CD4-positive, alpha-beta T cell treated with Interferon gamma for 1 hour (primary cell): ENCODE data around the gene ZNF286A.
"Not testable (repeated sequence)": the region's sequence is repeated elsewhere in the genome, so short reads cannot be mapped to it uniquely, and the experiment has no call there.

Experiments used
- DNase-seq: peaks from one replicate; pipeline ENCODE4 v3.0.0-alpha.2; 2020

The ZNF286A gene

GRCh38 chr17:15704239-15704638 lies 4.7 kb downstream of the ZNF286A start:
- not testable (repeated sequence) for DNase-seq

DNA sequence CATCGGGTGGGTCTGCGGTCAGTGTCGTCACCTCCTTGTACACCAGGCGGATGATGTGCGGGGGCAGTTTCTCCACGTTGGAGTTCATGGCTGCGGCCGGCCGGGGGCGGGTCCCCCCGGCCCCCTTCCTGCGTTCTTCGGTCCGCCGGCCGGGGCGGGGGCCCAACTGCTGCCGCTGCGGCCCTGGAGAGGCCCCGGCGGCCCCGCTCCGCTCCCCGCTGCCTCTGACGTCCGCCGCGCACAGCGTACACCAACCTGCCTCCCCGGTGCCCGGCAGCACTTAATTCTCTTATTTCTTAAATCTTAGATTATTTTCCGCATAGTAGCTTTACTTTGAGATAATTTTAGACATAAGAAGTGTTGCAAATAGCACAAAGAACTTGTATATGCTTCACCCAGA lies 5.3 kb downstream of the ZNF286A start:
- DNase-seq, result not testable (repeated sequence)

GRCh38 chr17:15708879-15709278 lies 9.3 kb downstream of the ZNF286A start:
- not testable (repeated sequence) for DNase-seq

- DNase-seq, result not testable (repeated sequence)
Observed at GRCh38 chr17:15716601-15717563, 17.3 kb downstream of the ZNF286A start.

GRCh38 chr17:15730535-15730934 lies 31.0 kb downstream of the ZNF286A start:
- not testable (repeated sequence) for DNase-seq

GRCh38 chr17:15731900-15732299 lies 32.3 kb downstream of the ZNF286A start, which contains the start of gene TBC1D26:
Gene TBC1D26 (plus strand): TSS chr17:15732283. CDS start chr17:15735349, 3,066 bp downstream.
- not testable (repeated sequence) for DNase-seq

DNA sequence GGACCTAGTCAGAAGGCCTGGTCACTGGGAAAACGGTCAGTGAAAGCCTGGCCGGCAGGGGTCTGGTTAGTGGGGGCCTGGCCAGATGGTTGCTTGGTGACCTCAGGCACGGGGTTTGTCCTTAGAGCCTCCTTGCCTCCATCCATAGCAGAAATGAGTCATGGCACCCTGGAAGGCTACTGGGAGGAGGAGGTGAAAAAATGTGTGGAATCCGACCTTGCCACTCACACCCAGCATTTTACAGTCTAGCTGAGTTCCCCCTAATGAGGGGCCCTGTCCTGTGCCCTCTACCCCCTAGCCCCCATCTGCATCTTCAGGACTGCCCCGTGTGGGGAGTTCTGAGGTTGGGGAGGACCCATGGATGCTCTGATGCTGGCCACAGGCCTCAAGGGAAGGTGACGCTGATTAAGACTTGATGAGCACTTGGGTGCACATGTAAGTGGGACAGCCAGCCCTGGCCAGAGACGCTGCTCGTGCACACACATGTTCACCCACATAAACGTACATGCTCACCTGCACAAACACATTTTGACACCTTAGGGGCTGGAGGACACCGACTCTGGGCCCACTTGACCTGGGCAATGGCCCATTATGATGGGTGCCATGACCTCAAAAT lies 33.7 kb downstream of the ZNF286A start:
- not testable (repeated sequence) for DNase-seq

DNA sequence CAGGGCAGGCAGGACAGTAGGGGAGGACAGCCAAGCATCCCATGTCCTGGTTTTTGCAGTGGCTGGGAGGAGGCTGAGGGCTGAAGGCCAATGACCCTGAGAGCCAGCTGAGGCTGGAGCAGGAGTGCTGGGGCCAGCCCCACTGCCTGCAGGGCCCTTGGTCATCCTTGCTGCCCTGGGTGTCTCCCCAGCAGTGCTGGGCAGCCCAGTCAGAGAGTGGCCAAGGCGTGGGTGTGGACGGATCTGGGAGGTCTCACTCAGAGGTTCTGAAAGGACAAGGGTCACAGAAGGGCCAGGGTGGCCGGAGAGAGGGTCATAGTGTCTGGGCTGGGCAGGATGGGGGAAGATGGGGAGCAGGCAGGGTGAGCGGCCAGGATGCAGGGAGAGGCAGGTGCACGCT lies 37.0 kb downstream of the ZNF286A start:
- not testable (repeated sequence) for DNase-seq

- no peak for DNase-seq
Observed at GRCh38 chr17:15738066-15738465, 38.5 kb downstream of the ZNF286A start.

DNA sequence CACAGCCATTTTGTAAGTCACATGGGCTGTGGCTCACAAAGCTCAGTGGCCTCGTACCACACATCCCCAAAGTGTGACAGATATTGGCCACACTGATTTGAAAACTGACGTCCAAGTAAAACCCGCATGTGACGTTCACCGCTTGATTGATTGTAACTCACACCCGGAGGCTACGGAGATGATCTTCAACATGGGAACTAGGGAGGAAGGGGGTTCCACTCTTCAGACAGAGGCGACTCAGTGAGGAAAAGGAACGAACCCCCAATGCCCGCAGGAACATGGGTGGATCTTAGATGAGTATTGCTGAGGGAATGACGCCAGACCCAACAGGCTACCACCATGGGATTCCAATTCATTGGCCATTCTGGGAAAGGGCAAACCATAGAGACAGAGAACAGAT lies 39.7 kb downstream of the ZNF286A start:
- not testable (repeated sequence) for DNase-seq

DNA sequence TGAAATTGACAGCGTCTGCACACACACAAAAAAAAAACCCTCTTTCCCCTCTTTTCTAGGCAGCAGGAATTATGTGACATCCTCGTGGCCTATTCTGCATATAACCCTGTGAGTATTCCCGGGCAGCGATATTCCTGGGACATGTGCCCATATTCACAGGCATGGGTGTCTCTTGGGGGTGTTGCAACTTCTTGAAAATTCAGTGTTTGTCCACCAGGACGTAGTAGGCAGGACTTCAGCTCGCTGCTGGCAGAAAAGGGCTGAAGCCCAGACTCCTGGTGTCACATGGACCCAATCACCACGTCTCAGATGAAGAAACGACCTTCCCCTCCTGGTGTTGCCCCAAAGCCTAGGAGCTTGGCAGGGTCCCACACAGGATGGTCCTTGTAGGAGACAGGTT lies 40.5 kb downstream of the ZNF286A start:
- not testable (repeated sequence) for DNase-seq

DNA sequence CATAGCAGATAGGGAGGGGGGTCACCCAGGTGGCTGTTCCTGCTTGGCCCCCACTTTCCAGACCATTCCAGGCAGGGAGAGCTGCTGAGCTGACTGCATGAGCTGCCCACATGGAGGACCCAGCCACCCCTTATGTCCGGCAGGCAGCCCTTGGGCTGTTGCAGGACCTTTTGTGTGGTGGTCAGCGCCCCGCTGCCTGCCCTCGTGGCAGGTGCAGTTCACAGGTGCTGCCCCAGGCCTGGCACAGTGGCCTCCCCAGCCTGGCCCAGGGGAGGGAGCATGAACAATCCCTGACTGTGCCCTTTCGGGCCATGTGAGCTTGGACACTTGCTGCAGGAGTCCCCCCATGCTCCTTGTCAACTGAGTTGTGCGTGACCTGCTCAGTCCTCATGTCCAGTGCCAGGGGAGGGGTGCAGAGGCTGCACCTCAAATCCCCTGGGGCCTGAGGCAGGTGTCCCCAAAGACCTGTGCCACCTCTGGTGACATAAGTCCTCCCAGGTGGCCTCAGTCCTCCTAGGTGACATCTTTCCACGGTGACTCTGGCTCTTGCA lies 41.1 kb downstream of the ZNF286A start:
- DNase-seq, result no peak

GRCh38 chr17:15741624-15742023 lies 42.1 kb downstream of the ZNF286A start:
- no peak for DNase-seq

DNA sequence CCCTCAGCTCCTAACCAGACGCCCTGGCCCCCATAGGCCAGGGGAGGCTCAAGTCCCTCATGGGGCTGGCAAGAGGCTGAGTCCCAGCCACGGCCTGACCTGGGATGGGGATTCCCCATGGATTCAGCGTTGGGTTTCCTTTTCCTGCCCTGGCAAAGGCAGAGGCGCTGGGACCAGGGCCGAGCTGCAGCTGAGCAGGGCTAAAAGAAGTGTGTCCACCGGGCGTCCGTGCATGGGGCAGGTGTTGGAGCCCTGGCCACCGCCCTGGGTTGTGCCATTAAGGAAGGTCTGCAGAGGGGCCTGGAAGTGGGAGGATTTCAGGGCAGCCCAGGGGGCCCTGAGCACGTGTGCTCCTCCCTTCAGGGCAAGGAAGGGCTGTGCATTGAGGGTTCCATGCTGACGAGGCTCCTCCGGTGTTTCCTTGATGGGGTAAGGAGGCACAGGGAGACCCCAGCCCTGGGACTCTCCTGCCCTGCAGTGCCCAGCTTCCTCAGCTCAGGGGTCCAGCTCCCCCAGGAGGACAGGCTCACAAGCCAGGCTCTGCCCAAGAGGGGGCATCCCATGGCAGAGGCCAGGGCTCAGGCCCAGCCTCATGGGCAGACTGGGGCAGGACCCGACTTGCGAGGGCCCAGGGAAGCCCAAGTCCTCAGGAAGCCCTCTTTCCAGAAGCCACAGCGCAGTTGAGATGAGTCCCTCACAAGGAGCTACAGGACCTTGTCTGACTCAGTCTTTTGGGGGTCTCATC lies 42.7 kb downstream of the ZNF286A start:
- no peak for DNase-seq

DNA sequence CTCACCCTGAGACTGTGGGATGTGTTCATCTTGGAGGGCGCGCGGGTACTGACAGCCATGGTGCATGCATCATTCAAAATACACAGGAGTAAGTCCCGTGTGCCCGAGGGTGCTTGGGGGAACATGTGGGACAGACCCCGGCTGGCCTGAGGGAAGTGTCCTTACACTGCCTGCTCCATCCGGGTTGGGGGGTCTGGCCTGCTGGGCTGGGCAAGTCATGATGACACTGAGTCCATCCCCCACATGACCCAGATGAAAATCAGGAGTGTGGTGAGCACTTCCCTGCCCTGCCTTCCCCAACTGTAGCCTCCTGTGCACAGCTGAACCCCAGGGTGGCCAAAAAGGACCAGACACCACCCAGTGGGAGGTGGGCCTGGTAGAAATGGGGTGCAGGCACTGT lies 43.4 kb downstream of the ZNF286A start:
- DNase-seq, result no peak

DNA sequence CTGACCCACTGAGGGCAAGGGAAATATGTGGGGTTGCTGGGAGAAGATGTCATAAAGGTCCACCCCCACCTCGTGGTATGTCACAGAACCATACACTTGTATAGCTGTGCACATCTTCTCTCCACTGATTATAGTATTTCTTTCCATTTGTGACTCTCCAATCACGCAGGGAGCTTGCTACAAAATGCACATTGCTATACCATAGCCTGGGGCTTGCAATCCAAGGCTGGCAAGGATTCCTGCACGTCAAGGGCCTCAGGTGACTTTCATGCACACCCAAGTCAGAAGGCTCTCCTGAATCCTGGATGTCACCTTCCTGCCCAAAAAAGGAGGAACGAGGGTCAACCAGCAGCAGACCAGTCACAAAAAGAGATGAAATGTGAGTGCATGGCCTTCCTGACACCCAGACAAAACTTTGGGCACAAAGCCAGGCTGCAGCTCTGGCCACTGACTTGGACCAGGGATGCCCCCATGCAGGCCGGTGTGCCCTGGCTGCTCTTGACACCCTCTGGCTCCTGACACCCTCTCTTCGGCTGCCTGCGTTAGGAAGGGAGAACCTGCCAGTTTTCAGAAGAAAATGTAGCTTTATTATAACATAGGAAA lies 44.6 kb downstream of the ZNF286A start:
- no peak for DNase-seq

- no peak for DNase-seq
Observed at GRCh38 chr17:15744885-15745284, 45.3 kb downstream of the ZNF286A start.

- DNase-seq, result not testable (repeated sequence)
Observed at GRCh38 chr17:15749403-15749802, 49.9 kb downstream of the ZNF286A start.

GRCh38 chr17:15768865-15769533 lies 69.4 kb downstream of the ZNF286A start:
- DNase-seq, result not testable (repeated sequence)
